Motor neuron (in vitro differentiated cells): ENCODE data around the gene OTOP2. TPM values are rescaled to one million over a fixed set of nuclear protein-coding genes. Genes with fewer than 3 reads are reported as not detected.
"Not testable (repeated sequence)": the region's sequence is repeated elsewhere in the genome, so short reads cannot be mapped to it uniquely, and the experiment has no call there.

Source experiments
- ATAC-seq, 8 experiments: fragments of 200-7000 bp; cut with Tn5 transposase; replicated peaks in 6 of 8; 2 replicates each; pipeline ENCODE4 v1.8.0; 2021; ENCODE audit warnings: mild to moderate bottlenecking in 8 of 8, moderate library complexity in 8 of 8
- H3K27ac ChIP-seq, 2 donors: fragments of 250-450 bp; sonication (Bioruptor Pico); 2 replicates each; pipeline ENCODE4 v1.9.0; 2021; ENCODE audit warnings: antibody characterized with exemption in 2 of 2, mild to moderate bottlenecking in 2 of 2, moderate library complexity in 1 of 2
- H3K4me1 ChIP-seq, 2 donors: fragments of 250-450 bp; sonication (Bioruptor Pico); replicated peaks in 1 of 2; 2 replicates each; pipeline ENCODE4 v1.6.1; 2021; ENCODE audit warnings: antibody characterized with exemption in 2 of 2, mild to moderate bottlenecking in 2 of 2, moderate library complexity in 1 of 2
- H3K4me3 ChIP-seq, 5 donors: fragments of 250-450 bp; sonication (Bioruptor Pico); 2 replicates each; pipeline ENCODE4 v1.9.0; 2021; ENCODE audit warnings: antibody characterized with exemption in 5 of 5, mild to moderate bottlenecking in 5 of 5, moderate library complexity in 4 of 5
- WGBS, 10 experiments: fragments of 450-650 bp; shearing (Covaris generic); methylation state at CpG; one replicate each; pipeline ENCODE4 v1.0.0; 2022; 5-methylcytosine and 5-hydroxymethylcytosine counted together
- in situ Hi-C, 9 experiments: fragments of 400-800 bp; cut with MboI; loops; one replicate each; pipeline ENCODE4 v1.15.0; 2021; ENCODE audit warnings: low sequenced_read_pairs in 9 of 9, low pct_unique_long_range_greater_than_20kb in 2 of 9; ENCODE audit not compliant: unreplicated experiment in 9 of 9
- total RNA-seq, 8 experiments: library from RNA; unstranded; fragments of 300-600 nt; gene quantifications; 2 replicates each; pipeline versions ENCODE4 v1.2.3 to v1.2.4, GENCODE V29; 2022

The OTOP2 gene
- total RNA-seq, 8 experiments from 2014 or later, result 0.15 to 0.71 (median 0.21) TPM; not detected in 5

- in situ Hi-C loops, result no loop called here
- Histone ChIP-seq H3K4me1 (peaks cover 9 to 17% of the 10 kb centered on the region in 2 donors), H3K4me3 (no peak overlapping the region), H3K27ac (no peak overlapping the region)
- 31 to 100% (median 77%) methylated on average over 1 to 12 of the region's 17 CpGs; no CpG with 5 or more reads in 2 of the 10 experiments for WGBS, 10 experiments
- ATAC-seq, result no peak
Measured at GRCh38 chr17:74979408-74980146, 55.5 kb downstream of the OTOP2 start.

GRCh38 chr17:74981318-74981978, 57.4 kb downstream of the OTOP2 start:
- WGBS, 10 experiments, result 12 to 80% (median 52%) methylated on average over 2 to 9 of the region's 16 CpGs; no CpG with 5 or more reads in 3 of the 10 experiments
- Histone ChIP-seq H3K4me1 (peaks cover 9 to 17% of the 10 kb centered on the region in 2 donors), H3K4me3 (peak overlapping the region; percentile 58 to 63 (median 61)), H3K27ac (peak overlapping the region; percentile 90 to 95)
- peak in 3 of 8 experiments; percentile 13 to 23 (median 20) for ATAC-seq
- in situ Hi-C loops, result no loop called here

- Histone ChIP-seq H3K4me3 (peak overlapping the region; percentile 58 to 63 (median 61)), H3K4me1 (peaks cover 9 to 17% of the 10 kb centered on the region in 2 donors), H3K27ac (peak overlapping the region; percentile 90 to 95)
- WGBS, 10 experiments, result 0 to 20% (median 3%) methylated on average over 1 to 12 of the region's 61 CpGs; no CpG with 5 or more reads in 5 of the 10 experiments
- in situ Hi-C loops, result no loop called here
- peak; percentile 84 to 95 (median 93) for ATAC-seq
Measured at GRCh38 chr17:74981979-74982662, 58.0 kb downstream of the OTOP2 start.

GRCh38 chr17:74982663-74983313, 58.7 kb downstream of the OTOP2 start:
- peak overlapping the region; percentile 90 to 95 for H3K27ac ChIP-seq
- peak overlapping the region; percentile 58 to 63 (median 61) for H3K4me3 ChIP-seq
- in situ Hi-C loops, result not testable (repeated sequence)
- ATAC-seq, result peak in 3 of 8 experiments; percentile 1 to 2 (median 1)
- peaks cover 9 to 15% of the 10 kb centered on the region in 2 donors for H3K4me1 ChIP-seq
- 22 to 79% (median 40%) methylated on average over 2 to 12 of the region's 14 CpGs; no CpG with 5 or more reads in 1 of the 10 experiments for WGBS, 10 experiments

Other genes starting within 250 kb of the OTOP2 start
- under 1 TPM in 1 of 8 experiments, not detected in 7; 0.24 TPM for gene CD300LF, start 211.3 kb upstream of the OTOP2 start, total RNA-seq
- 1 to 10 TPM in 1 of 8 experiments, under 1 TPM in 7; 0.14 to 1.2 (median 0.43) TPM for gene RAB37, start 187.0 kb upstream of the OTOP2 start, total RNA-seq
- 10 to 100 TPM in 4 of 8 experiments, 1 to 10 TPM in 4; 2.9 to 35.4 (median 12.9) TPM for gene NHERF1, start 175.6 kb upstream of the OTOP2 start, total RNA-seq
- 10 to 100 TPM; 41.6 to 97.1 (median 46.2) TPM for gene NAT9, start 147.9 kb upstream of the OTOP2 start, total RNA-seq
- 1 to 10 TPM in 1 of 8 experiments, under 1 TPM in 7; 0.15 to 1.0 (median 0.30) TPM for gene GRIN2C, start 64.4 kb upstream of the OTOP2 start, total RNA-seq
- 10 to 100 TPM in 5 of 8 experiments, 1 to 10 TPM in 3; 7.7 to 80.4 (median 16.6) TPM for gene FDXR, start 51.3 kb upstream of the OTOP2 start, total RNA-seq
- gene FADS6, start 30.6 kb upstream of the OTOP2 start, total RNA-seq, result under 1 TPM in 6 of 8 experiments, not detected in 2; 0.11 to 0.85 (median 0.25) TPM
- under 1 TPM in 6 of 8 experiments, not detected in 2; 0.11 to 0.76 (median 0.20) TPM for gene USH1G, start 1.0 kb upstream of the OTOP2 start, total RNA-seq
- under 1 TPM in 3 of 8 experiments, not detected in 5; 0.10 to 0.38 (median 0.11) TPM for gene OTOP3, start 11.6 kb downstream of the OTOP2 start, total RNA-seq
- gene HID1, start 48.5 kb downstream of the OTOP2 start, total RNA-seq, result 10 to 100 TPM in 5 of 8 experiments, 1 to 10 TPM in 2, under 1 TPM in 1; 0.36 to 16.8 (median 12.3) TPM
- gene CDR2L, start 63.4 kb downstream of the OTOP2 start, total RNA-seq, result 10 to 100 TPM in 6 of 8 experiments, 1 to 10 TPM in 2; 8.1 to 18.0 (median 13.6) TPM
- 10 to 100 TPM; 27.6 to 52.5 (median 34.8) TPM for gene MRPL58, start 88.4 kb downstream of the OTOP2 start, total RNA-seq
- 100 to 1,000 TPM; 282 to 662 (median 376) TPM for gene ATP5PD, start 122.7 kb downstream of the OTOP2 start, total RNA-seq
- 10 to 100 TPM; 13.2 to 41.6 (median 30.6) TPM for gene KCTD2, start 123.0 kb downstream of the OTOP2 start, total RNA-seq
- 10 to 100 TPM in 2 of 8 experiments, 1 to 10 TPM in 1, under 1 TPM in 2, not detected in 3; 0.09 to 16.6 (median 5.0) TPM for gene SLC16A5, start 163.7 kb downstream of the OTOP2 start, total RNA-seq
- 10 to 100 TPM in 2 of 8 experiments, 1 to 10 TPM in 6; 3.7 to 11.3 (median 6.1) TPM for gene ARMC7, start 185.7 kb downstream of the OTOP2 start, total RNA-seq
- gene NT5C, start 207.5 kb downstream of the OTOP2 start, total RNA-seq, result 10 to 100 TPM; 30.0 to 86.8 (median 41.9) TPM
- 100 to 1,000 TPM in 7 of 8 experiments, 10 to 100 TPM in 1; 95.0 to 664 (median 275) TPM for gene JPT1, start 230.2 kb downstream of the OTOP2 start, total RNA-seq